Germinal center (tissue), 1 donor: ENCODE data around the gene CYP2J2.
"Not testable (repeated sequence)": the region's sequence is repeated elsewhere in the genome, so short reads cannot be mapped to it uniquely, and the experiment has no call there.

ENCODE experiments used
- DNase-seq: peaks from one replicate; pipeline ENCODE4 v3.0.0; 2012; ENCODE audit warnings: mixed read lengths, low spot score

Gene CYP2J2

DNA sequence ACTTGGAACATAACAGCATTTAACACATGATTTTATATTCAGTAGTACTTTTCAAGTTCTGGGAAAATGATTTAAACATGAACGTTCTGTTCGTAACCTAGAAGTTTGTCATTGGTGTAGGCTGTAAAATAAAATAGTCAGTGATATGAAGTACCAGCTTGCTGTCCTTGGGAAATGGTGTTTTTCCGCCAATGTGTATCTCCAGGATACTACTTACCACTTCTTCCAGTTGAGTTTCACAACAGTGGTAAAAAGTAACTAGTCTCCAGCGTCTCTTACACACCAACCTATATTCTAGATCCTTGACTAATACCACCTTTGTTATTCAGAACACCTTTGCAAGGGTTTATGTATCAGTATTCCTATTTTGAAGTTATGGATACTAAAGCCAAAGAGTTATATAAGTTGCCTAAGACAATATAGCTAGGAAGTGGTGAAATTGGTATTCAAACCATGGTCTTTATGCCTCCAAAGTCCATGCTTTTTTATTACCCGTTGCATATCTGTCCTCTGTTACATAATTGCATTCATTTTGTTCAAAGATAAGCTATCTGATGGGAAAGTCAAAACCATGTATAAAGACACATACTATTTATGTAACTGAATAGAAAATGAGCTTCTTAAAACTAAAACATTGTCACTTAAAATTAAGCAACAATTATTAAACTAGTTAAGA is 68.8 kb downstream of the CYP2J2 start:
- no peak for DNase-seq

DNA sequence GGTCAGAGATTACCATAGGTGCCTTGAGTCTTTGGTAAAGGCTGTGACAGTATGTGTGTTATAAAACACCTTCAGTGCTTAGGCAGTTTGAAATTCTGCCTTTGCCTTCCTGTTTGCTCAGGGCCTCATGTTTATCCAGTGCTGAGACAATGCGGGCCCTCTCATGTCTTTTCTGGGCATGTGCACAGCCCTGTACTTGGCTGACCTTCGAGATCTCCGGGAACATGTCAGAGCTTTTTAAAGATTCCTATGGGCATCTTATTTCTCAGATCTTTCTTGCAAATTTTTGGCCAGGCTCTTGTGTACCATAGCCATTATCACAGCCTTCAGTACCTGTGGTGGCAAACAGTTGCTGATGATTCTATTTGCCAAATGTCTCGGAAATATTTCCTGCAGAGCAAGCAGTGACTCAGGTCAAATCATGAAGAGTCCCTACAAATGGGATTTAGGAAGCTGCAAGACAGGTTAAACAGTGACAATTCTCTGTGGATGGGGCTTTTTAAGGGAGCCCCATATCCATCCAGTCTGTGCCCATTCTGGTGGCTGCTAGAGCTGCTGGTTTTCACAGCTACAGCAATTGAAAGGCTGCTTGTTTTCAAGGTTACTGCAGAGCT is 69.7 kb downstream of the CYP2J2 start:
- DNase-seq = no peak

DNA sequence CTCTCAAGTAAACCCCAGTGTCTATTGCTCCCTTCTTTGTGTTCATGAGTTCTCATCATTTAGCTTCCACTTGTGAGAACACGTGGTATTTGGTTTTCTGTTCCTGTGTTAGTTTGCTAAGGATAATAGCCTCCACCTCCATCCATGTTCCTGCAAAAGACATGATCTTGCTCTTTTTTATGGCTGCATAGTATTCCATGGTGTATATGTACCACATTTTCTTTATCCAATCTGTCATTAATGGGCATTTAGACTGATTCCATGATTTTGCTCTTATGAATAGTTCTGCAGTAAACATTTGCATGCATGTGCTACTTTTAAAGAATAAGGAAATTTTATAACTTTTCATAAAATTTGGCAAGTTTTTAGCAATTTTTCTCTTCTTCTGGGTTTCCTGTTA is 71.3 kb downstream of the CYP2J2 start:
- DNase-seq = not testable (repeated sequence)

DNA sequence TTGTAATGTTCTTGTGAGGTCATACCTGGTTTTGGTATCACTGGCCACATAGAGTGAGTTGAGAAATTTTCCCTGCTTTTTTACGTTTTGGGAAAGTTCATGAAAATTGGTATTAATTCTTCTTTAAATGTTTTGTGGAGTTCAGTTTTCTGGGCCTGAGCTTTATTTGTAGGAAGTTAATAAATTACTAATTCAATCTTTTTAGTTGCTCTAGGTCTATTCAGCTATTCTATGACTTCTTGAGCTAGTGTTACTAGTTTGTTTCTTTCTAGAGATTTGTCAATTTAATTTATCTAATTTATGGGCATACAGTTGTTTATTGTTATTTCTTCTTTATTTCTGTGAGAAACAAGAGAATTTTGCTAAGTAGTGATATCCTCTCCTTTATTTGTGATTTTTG is 74.5 kb downstream of the CYP2J2 start:
- no peak for DNase-seq

DNA sequence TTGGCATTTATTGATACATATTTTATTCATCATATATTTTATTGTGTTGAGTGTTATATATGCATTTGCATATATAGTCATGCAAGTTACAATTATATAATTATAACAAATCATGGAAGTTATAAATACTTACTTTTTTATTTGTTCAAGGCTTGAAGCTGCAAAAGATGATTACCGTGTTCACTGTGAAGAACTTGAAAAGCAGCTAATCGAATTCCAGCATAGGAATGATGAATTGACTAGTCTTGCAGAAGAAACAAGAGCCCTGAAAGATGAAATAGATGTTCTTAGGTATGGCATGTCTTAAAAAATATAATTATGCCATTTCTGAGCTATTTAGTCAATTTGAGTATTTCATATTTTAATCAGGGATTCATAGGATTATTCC is 79.7 kb downstream of the CYP2J2 start:
- DNase-seq = no peak

DNA sequence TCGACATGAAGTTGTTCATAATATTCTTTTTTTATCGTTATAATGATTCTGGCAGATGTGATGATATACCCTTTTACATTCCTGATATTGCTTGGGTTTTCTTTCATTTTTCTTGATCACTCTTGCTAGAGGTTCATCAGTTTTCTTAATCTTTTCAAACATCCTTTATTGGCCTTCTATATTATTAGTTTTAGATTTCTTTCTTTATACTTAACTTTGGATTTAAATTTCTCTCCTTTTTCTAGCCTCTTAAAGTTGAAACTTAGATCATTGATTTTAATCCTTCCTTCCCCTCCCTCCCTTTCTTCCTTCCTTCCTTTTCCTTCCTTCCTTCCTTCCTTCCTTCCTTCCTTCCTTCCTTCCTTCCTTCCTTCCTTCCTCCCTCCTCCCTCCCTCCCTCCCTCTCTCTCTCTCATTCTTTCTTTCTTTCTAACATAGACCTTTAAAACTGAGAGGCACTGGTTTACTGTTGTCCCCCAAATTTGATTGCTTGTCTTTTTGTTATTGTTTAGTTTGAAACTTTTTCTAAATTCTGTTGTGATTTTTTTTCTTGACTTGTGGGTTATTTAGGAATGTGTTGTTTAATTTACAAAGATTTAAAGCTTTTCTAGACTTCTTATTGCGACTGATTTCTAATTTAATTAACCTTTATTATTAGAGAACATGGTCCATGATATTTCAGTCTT is 80.2 kb downstream of the CYP2J2 start:
- DNase-seq = no peak

DNA sequence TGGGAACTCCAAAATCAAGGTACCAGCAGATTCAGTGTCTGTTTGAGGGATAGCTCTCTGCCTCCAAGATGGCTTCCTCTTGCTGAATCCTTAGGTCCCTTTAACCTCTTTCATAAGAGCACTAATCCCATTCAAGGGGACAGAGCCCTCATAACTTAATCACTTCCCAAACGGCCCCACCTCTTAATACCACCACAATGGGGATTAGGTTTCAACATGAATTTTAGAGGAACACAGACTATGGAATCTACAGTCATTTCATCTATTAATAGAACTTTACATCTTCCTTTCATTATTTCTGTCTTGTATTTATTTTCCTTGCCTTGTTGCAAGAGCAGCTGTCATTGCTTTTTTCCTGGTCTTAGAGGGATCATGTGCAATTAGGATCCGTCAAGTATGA is 81.5 kb downstream of the CYP2J2 start:
- DNase-seq = no peak
